DMS114 treated with DMSO at 0.1 percent for 48 hours (cell line): Measurements from ENCODE around the gene DIP2B.
A peak's percentile ranks its signal among the peaks of the same experiment; 100 is the strongest.

Experiments used
- DNase-seq: peaks from one replicate; lab custom pipeline; 2025; ENCODE audit not compliant: unreplicated experiment; lab: John Stamatoyannopoulos, UW

DIP2B gene

DNA sequence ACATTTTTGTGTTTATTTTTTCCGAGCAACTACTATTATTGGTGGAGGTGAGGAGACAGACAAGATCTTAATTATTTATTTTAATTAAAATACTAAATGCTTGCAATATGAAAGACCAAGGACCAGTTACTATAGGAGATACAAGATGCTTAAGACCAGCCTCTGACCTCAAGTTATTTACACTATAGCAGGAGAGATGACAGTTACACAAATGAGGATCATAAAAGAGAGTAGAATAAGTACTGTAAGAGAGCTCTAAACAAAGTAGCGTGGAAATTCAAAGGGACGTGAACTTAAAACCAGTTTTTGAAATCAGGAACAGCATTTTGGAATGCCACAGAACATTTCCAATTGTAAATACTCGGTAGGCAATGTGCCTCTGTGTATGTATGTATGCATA is 131.1 kb downstream of the DIP2B start:
- no peak for DNase-seq

DNA sequence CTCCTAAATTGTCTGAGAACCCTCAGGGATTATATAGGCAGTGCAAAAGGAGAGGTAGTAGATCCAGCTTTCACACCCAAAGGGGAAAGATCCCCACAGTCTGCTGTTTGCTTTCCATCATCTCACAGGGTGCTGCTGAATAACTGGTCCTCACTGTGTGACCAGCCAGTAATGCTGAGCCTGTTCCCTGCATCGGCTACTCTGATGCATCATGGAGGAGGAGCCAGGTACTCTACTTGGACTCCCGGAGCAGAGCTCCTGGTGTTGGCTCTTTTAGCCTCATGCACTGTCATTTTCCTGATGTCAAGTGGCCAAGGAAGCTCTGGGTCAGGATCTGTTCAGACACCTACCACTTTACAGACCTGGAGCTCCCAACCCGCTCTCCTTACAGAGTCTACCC is 131.7 kb downstream of the DIP2B start:
- DNase-seq, result no peak

DNA sequence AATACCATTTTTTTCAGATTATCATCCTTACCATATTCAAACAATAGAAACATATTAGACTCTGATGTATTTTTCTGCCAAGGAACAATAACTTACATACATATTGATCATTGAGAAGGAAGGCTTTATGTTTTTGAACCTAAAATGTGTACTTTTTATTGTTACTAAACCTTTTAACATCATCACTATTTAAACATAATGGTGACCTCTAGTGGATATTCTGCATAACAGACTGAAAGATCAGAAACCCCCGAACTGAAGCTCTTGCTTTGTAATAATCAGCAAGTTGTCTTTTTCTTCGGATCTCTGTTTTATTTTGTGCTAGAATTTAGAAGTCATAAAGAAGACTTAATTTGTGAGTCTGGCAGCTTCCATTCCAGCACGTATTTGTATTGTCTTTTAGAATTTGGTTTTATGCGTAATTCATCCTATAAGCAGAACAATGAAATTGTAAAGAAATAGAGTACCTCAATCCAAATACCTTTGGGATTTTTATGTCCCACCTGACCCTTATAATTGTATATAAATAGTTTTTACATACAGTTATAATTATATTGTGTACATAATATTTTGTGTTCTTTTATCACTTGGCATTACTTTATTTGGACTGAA is 133.2 kb downstream of the DIP2B start:
- peak; percentile 65 for DNase-seq

DNA sequence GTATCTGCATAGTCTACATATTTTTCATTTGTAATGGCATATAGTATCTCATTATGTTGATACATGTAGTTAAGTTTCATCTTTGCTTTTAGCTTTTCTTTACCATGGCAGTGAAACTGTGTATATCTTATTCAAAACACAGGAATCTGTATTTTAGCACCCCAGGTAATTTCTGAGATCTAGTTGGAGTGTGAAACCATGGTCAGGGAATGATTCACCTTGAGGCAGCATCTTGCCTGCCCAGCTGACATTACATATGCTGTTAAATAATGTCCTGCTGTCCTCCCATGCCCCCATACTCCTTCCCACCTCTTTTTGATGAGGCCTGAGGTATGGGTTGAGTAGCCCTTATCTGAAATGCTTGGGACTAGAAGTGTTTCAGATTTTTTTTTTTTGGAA is 133.7 kb downstream of the DIP2B start:
- no peak for DNase-seq

DNA sequence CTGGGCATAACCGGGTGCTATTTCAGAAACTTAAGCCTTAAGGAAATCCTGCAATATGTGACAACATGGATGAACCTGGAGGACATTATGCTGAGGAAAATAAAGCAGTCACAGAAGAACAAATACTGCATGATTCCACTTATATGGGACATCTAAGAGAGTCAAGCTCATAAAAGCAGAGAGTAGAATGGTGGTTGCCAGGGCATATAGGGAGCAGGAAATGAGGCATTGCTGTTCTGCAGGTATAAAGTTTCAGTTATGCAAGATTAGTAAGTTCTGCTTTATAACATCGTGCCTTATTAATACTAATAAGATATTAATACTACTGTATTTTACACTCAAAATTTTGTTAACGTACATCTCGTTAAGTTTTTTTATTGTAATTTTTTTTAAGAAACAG is 134.9 kb downstream of the DIP2B start:
- DNase-seq, result no peak

DNA sequence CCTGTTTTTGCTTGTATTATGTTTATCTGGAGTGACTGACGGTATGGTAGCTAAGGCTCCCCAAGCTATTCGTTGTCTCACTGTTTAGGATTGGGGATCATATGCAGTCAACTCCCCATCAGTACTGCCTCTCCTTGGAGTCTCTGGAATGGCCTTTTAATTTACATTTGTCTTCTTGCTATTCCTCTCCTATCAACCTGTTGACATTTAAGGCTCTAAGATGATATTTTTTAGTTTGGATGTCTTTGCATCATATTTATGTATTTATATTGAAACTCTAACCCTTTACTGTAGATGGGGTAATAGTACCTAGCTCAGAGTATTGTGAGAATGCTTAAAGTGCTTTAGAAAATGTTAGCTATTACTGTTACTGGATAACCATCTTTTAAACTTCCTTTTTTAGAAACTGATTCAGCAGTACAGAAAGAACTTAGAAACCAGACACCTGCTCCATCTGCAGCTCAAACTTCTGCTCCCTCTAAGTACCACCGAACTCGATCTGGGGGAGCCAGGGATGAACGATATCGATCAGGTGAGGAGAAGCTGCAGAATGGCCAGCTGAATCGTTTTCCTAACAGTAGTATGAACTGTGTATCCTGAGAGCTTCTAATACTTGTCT is 135.6 kb downstream of the DIP2B start:
- DNase-seq, result no peak

DNA sequence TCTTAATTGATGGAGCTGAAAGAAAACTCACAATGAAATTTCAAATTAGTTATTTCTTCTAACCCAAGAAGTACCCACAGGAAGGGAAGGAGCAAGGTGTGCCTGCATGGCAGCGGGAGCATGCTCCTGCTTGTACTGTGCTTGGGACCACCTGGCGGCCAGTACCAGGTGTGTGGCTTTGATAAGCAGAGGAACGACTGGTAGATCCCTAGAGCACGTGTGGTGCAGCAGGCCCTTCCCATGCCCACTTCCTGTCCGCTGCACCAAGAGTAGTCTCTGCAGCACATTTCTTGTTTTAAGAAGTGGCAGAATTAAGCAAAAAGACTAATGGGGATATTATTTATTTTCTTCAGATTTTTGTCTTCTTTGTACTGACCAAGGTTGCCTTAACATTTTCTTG is 136.8 kb downstream of the DIP2B start:
- DNase-seq, result no peak

DNA sequence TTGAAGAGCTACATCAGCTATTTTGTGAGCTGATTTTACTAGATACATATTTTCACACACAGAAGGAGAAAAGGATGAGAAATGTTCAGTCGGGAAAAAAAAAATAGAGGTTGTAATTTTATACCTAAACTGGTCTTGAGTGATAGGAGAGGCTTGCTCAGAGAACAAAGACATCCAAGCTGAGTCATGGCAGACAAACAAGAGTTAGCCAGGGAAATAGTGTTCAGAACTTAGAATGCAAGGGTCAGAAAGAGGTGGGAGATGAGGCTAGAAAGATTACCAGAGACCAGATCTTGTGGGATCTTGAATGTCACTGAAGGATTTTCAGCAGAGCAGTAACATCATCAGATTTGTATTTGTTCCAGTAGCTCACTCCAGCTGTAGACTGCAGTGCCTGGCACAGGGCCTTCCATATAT is 137.3 kb downstream of the DIP2B start:
- no peak for DNase-seq

DNA sequence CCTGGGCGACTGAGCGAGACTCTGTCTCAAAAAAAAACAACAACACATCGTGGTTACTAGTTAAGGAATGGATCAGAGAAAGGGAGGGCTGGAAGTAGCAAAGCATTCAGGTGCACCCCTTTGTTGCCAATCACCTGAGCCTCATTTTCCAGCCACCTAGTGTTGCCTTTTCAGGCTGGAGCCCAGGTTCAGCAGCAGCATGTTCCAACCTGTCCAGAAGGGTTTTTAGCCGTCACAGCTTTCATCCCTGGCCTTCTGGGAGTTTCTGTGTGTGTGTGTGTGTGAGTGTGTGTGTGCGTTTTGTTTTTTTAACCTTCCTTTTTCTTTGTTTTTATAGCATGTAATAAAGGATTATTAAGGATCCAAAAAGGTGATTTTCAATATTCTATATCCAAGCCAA is 138.0 kb downstream of the DIP2B start:
- no peak for DNase-seq

DNA sequence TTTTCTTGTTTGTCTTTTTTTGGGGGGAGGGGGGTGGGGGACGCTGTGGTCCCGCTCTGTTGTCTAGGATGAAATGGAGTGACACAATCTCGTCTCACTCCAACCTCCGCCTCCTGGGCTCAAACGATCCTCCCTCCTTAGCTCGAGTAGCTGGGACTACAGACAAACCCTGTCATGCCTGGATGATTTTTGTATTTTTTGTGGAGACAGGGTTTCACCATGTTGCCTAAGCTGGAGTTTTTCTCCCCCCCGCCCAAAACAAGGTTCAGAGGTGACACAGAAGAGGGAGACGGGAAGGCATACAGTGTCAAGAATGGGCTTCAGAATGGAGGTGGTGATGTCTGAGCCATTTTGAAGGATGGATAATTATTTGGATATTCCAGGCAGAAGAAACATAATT is 142.2 kb downstream of the DIP2B start:
- no peak for DNase-seq

DNA sequence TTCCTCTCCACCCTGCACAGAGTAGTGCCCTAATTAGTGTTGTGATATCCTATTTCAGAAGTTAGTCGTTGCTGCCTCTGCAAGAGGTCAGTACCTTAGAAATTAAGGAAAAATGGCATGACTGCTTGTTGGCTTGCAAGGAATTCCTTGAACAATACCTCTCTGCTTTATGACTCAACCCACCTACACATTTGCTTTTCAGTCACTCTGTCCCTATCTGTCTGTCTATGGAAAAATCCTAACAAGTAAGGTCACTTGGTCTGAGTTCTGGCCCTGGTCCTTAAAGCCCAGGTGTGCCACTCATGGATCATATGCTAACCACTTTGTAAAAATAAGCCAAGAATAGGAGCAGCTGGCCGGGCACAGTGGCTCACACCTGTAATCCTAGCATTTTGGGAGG is 142.7 kb downstream of the DIP2B start:
- DNase-seq, result no peak

DNA sequence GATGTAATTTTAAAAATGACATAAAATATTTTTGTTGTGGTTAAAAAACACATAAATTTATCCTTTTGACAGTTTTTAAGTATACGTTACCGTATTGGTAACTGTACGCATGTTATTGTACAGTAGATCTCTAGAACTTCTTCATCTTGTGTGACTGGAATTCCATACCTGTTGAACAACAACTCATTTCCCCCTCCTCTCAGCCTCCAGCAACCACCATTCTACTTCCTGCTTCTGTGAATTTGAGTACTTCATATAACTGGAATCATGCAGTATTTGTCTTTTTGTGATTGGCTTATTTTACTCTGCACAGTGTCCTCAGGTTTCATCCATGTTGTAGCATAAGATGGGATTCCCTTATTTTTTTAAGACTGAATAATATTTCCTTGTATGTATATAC is 145.5 kb downstream of the DIP2B start:
- no peak for DNase-seq

DNA sequence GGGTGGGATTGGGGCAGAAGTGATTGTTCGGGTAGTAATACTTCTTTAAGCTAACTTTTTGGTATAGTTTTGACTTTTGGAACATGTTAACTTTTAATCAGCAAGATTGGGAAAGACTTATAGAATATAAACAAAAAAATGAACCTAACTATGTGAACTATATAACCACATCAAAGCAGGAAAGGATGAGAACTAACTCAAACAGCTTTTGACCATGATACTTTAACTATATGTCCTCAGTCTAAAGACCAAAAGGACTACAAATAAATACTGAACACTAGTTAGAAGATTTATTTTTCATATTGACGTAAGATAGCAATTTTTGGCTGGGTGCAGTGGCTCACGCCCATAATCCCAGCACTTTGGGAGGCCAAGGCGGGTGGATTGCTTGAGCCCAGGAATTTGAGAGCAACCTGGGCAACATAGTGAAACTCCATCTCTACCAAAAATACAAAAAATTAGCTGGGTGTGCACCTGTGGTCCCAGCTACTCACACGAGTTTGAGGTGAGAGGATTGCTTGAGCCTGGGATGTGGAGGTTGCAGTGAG is 150.7 kb downstream of the DIP2B start:
- no peak for DNase-seq

DNA sequence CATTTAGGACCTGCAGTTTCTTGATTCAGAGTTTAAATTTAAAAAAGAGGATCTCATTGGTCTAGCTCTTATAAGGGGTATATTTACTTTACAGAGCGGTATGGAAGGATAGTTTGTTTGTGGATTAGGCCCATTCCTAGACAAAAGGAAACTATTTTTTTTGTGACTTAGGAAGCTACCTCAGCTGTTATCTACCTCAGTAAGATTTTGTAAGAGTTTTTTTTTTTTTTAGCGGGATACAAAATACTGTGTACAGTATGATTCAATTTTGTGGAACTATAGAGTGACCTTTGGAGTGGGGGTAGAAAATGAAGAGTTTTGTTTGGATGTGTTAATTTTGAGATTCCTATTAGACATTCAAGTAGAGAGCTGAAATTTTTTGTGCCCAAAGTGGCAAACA is 154.5 kb downstream of the DIP2B start:
- DNase-seq, result no peak

DNA sequence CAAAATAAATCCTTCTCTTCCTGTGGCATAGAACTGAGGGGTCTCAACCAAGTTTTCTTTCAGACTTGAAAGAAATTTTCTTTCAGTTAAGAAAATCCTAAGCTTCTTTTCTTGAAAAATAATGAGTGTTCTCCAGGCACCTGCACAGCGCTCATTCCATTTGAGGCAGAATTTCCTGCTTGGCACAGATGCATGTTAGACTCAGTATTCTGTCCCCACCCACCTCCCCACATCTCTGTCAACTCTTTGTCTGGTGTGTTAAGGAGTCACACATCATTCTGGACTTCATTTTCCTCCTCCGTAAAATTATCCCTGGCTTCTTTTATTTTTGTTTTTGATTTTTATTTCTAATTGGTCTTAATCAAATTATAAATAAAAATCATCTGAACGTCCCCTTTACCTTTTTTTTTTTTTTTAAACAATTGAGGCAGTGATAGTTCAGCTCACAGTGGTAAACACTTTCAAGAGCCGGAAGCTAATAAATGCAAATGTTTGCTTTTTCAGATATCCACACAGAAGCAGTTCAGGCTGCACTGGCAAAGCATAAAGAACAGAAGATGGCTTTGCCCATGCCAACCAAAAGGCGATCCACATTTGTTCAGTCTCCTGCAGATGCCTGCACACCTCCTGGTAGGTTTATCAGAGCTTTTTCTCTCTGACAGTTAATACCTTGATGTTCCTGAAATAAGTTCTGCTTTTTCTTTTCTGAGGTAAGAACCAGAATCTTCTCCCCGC is 155.1 kb downstream of the DIP2B start:
- DNase-seq, result no peak

DNA sequence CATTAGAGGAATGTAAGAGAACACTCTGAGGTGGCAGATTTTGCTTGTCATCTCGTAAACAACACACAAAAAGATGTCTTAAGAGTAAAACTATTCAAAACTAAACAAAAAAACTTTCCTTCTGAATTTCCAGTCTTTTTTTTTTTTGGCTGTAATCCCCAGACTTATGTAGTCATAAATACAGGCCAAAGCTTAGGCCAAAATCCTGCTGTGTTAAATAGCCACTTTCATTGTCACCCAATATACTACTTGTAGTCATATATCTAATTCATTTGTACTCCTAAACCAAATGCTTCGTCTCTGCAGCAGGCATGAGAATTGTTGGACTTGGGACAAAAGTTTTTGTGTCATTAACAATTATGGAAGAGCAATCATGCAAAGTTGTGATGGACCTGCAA is 155.6 kb downstream of the DIP2B start:
- DNase-seq, result no peak

DNA sequence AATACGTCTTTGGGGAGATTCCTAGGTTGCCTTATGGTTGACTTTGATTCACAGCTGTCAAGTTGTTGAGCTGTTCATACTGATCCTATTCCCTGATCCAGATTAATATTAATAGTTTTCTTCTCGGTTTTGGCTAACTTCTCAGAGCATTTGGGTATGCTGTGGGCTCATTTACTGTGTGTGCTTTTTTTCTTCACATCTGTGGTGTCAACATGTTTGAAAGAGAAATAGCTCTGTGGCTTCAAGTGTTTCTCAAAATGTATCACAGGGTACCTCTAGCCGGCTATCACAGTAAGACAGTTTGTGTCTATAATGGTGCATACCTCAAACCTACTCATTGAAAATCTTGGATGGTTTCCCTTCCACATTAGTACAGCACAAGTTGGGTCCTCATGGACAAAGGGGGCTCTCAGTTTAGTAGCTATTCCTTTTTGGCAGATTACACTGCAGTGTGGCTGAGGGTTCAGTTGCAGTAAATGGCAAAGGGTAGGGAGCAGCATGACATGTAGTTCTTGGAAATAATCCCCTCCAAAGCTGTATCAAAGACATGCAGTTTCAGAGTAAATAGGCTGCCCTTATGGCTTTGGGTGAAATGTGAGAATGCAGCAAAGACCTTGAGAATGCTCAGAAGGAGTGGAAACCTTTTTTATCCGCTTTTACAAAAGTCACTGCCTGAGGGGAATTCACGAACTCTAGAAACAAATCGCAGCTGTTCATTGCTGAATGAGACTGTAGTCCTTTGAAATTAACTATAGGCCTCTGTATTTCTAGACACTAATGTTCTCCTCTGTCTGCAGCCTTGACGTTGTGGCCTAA is 156.7 kb downstream of the DIP2B start:
- DNase-seq, result no peak

DNA sequence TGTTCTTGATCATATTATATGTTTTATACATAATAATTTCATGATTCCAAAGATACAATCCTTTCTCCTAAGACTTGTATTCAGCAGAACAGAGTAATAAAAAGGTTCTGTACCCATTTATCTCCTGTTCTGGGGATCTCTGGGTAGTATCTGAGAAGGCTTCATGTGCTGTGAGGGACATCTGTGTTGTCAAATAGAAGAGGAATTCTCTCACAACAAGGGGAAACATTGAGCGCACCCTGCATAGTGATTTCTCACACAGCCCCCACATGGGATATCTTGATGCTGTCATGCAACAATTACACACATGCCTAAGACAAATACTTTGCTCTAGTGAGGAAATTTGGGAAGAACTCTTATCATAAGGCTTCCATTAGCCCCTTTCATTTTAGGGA is 157.3 kb downstream of the DIP2B start:
- DNase-seq, result no peak

DNA sequence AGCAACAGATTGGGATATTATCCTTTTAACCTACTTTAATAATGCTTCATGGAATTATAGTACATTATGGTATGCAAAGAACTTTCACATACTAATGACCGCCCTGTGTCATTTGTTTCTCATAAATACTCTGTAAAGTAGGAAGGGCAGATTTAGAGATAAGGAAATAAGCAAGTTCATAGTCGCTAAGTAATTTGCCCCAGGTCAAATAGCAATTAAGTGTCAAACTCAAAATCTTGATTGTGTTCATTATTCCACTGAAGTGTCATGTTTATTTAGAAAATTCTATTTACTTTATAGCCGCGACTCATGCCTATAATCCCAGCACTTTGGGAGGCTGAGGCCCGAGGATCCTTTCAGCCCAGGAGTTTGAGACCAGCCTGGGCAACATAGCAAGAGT is 160.4 kb downstream of the DIP2B start:
- DNase-seq, result no peak

DNA sequence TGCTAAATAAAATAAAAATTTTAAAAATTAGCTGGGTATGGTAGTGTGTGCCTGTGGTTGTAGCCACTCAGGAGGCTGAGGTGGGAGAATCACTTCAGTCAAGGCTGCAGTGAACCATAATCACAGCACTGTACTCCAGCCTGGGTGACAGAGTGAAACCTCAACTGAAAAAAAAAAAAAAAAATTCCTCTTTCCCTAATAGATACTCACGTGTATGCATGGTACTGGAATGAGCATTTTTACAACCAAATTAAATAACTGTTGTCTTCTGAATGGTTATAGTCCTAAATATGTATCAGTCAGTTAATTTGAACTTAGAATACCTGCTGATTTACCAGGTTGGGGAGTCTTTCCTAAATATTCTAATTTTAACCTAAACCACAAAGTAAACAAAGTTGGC is 160.8 kb downstream of the DIP2B start:
- no peak for DNase-seq

DNA sequence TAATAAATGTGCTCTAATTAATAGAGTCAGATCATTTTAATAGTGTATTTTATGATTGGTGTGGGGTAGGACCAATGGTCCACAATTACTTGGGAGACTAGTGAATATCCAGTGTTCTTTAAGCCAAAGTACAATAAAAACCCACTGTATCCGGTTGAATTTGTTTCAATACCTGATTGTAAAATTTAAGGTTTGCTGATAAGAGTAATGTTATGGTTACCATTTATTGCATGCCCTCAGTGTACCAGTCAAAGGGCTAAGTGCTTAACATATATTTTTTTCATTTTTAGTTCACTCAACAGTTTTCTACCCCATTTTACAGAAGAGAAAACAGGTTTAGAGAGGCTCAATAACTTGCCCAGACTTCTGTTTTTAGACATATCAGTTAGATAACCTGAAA is 161.2 kb downstream of the DIP2B start:
- no peak for DNase-seq

DNA sequence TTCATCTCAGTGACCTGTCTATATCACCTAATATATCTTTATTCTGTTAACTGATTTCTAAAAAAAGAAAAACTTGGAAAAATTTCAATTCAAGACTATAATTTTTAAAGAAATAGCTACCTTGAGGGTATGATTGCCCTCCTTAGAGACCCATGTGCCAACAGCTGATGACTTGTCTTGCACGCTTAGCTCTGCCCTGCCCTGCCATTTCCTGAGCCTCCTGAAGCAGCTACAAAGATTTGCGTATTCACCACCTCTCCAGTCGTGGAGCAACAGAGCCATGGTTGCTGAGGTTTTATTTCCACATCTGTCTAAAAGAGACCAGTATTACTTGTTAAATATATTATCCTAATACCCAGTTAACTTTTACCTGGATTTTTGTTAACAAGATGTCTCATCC is 167.4 kb downstream of the DIP2B start:
- DNase-seq, result no peak
